ENCODE measurements around the gene ATP6V1D.
"Not testable (repeated sequence)": the region's sequence is repeated elsewhere in the genome, so short reads cannot be mapped to it uniquely, and the experiment has no call there.

ATP6V1D gene

GRCh38 chr14:67370830-67371229 is 11.2 kb upstream of the ATP6V1D start:
- DNase-seq (ENCODE audit: low read depth in 2 of 2), result no peak

- DNase-seq (ENCODE audit: low read depth in 2 of 2), result no peak
Observed at GRCh38 chr14:67365476-67365875, 5.9 kb upstream of the ATP6V1D start.

GRCh38 chr14:67360470-67361206 is 1.0 kb upstream of the ATP6V1D start:
- DNase-seq (ENCODE audit: low read depth in 2 of 2), result peak in 1 of 2 donors; percentile 21

GRCh38 chr14:67358924-67359774 is 455 bp downstream of the ATP6V1D start:
- no peak for DNase-seq (ENCODE audit: low read depth in 2 of 2)

- DNase-seq (ENCODE audit: low read depth in 2 of 2), result no peak
Observed at GRCh38 chr14:67357969-67358354, 1.6 kb downstream of the ATP6V1D start.

- DNase-seq (ENCODE audit: low read depth in 2 of 2), result no peak
Observed at GRCh38 chr14:67357186-67357968, 2.2 kb downstream of the ATP6V1D start.

GRCh38 chr14:67352055-67352454 is 7.5 kb downstream of the ATP6V1D start:
- DNase-seq (ENCODE audit: low read depth in 2 of 2), result no peak

- no peak for DNase-seq (ENCODE audit: low read depth in 2 of 2)
Observed at GRCh38 chr14:67345583-67345982, 14.0 kb downstream of the ATP6V1D start.

GRCh38 chr14:67343601-67344230 is 15.9 kb downstream of the ATP6V1D start:
- no peak for DNase-seq (ENCODE audit: low read depth in 2 of 2)

GRCh38 chr14:67341231-67341630 is 18.4 kb downstream of the ATP6V1D start:
- DNase-seq (ENCODE audit: low read depth in 2 of 2), result not testable (repeated sequence)

- no peak for DNase-seq (ENCODE audit: low read depth in 2 of 2)
Observed at GRCh38 chr14:67335781-67336180, 23.8 kb downstream of the ATP6V1D start.

GRCh38 chr14:67332468-67332867 is 27.1 kb downstream of the ATP6V1D start:
- DNase-seq (ENCODE audit: low read depth in 2 of 2), result no peak

GRCh38 chr14:67331368-67332125 is 28.1 kb downstream of the ATP6V1D start:
- no peak for DNase-seq (ENCODE audit: low read depth in 2 of 2)

- not testable (repeated sequence) for DNase-seq (ENCODE audit: low read depth in 2 of 2)
Observed at GRCh38 chr14:67329666-67330065, 29.9 kb downstream of the ATP6V1D start.

- no peak for DNase-seq (ENCODE audit: low read depth in 2 of 2)
Observed at GRCh38 chr14:67319142-67319541, 40.5 kb downstream of the ATP6V1D start.

GRCh38 chr14:67317822-67318221 is 41.8 kb downstream of the ATP6V1D start:
- DNase-seq (ENCODE audit: low read depth in 2 of 2), result no peak

GRCh38 chr14:67313153-67313552 is 46.5 kb downstream of the ATP6V1D start:
- no peak for DNase-seq (ENCODE audit: low read depth in 2 of 2)

- DNase-seq (ENCODE audit: low read depth in 2 of 2), result no peak
Observed at GRCh38 chr14:67311868-67312267, 47.7 kb downstream of the ATP6V1D start.

Data from stimulated activated CD8-positive, alpha-beta memory T cell treated with anti-CD3 and anti-CD28 coated beads, Interleukin-15, amount 100 ng/mL, for 4 hours (primary cell).